CD4-positive, alpha-beta T cell treated with Interleukin-4 for 4 hours (primary cell): ENCODE data around the gene ITPK1.

Experiments
- DNase-seq: peaks from one replicate; pipeline ENCODE4 v3.0.0-alpha.2; 2020

The ITPK1 gene

GRCh38 chr14:92985521-92985920, 130.2 kb downstream of the ITPK1 start:
- DNase-seq = no peak

- no peak for DNase-seq
Measured at GRCh38 chr14:92984896-92985295, 130.8 kb downstream of the ITPK1 start.

DNA sequence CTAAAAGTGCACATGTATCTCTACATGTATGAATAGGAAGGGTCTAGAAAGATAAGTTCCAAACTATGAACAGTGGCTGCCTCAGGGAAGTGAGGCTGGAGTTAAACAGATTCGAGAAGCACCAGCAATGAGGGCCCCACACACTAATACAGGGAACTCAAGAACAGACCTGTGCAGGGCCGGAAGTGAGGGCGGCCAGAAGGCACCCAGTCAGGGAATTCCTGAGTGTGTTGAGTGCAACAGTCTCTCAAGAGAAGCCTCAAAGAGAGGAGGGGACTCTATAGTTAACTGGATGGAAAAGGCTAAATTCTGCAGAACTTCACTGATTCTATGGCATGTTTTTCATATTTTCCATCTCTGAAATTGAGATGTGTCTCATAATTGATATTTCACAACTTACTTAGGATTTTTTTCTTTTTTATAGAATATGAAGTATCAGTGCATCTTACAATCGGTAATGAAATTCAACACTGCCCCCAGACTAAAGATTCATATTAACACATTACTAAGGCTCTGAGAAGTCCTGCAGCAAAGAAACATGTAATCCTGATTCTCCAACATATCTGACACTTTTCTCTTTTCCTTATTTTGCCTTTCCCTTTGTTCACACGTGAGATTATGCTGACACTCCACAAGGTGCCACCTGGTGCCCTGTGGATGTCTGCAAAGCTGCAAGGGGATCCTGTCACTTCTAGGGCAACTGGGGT, 131.5 kb downstream of the ITPK1 start:
- DNase-seq = no peak

- DNase-seq = no peak
Measured at GRCh38 chr14:92982956-92983355, 132.8 kb downstream of the ITPK1 start.

GRCh38 chr14:92981726-92982125, 134.0 kb downstream of the ITPK1 start:
- DNase-seq = no peak

- DNase-seq = no peak
Measured at GRCh38 chr14:92980866-92981265, 134.9 kb downstream of the ITPK1 start.

DNA sequence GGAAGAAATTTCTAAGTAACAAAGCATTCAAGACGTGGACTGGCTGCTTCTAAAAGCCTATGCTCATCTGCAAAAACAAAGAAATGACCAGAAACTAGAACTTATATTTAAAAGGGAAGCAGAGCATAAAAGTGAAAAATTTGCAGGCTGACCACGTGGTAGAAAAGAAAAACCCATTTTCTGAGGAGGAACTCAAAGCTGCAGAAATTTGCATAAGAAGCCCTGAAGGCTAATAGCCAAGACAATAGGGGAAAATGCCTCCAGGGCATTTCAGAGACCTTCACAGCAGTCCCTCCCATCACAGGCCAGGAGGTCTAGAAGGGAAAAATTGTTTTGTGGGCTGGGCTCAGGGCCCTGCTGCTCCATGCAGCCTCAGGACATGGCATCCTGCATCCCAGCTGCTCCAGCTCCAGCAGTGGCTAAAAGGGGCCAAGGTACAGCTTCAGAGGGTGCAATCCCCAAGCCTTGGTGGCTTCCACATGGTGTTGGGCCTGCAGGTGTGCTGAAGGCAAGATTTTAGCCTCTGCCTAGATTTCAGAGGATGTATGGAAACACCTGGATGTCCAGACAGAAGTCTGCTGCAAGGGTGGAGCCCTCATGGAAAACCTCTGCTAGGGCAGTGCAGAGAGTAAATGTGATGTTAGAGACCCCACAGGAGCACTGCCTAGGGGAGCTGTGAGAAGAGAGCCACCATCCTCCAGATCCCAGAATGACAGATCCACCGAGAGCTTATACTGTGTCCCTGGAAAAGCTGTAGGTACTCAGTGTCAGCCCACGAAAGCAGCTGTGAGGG, 137.3 kb downstream of the ITPK1 start:
- DNase-seq = no peak

GRCh38 chr14:92976268-92976667, 139.5 kb downstream of the ITPK1 start:
- no peak for DNase-seq

DNA sequence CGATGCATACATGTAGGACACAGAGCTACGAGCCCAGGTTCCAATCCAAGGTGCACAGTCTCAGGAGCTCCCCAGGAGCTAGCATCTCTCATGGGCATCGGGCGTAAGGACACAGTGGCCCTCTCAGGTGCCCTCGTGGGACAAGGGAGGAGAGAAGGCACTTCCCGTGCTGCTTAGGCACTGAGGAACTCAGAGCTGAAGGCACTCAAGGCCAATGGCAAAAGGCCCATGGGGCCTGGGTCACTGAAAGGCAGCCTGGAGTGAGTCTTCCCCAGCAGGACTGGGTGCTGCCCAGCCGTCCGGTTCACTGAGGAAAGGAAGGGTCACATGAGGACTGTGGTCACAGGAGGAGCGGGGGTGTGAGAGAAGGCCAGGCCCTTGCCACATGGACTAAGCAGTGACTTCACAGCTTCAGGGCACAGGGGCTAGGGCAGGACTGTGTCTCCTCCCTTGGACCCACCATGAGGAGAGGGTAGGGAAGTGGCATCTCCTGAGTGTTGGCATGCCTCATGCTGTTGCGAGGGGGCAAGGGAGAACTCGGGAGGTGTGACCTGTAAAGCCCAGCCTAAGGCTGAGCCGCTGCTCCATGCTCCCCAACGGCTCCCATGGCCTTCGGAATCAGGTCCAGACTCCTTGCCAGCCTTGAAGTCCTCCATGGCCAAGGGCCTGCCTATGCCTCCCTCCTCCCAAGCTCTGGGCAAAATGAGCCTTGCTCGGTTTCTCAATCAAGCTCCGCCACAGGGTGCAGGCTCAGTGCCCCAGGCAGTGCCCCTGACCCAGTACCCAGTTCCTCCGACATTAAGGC, 141.0 kb downstream of the ITPK1 start:
- DNase-seq = no peak

DNA sequence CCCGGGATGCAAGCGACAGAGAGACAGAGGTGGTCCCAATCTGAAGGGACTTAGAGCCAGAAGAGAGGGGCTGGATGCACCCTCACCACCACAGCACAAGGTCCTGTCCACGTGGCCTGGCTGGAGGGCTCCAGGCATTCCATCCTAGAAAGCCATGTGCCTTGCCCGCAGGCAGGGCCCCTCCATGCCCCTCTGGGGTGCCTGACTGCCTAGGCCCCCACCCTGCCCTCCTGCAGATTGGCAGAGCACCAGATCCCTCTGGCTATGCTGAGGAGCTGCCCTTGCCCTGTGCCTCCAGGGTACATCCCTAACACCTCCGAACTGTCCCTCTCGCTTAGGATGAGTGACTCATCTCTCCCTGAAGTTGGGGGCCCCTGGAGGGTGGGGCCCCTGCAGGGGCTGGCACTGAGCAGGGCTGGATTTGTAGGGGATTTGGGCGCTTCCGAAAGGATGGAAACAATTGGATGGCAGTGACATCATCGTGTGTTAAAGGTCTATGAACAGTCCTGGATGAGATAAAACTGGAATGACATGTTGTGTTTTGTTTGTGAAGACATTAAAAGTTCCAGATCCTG, 141.8 kb downstream of the ITPK1 start:
- no peak for DNase-seq

DNA sequence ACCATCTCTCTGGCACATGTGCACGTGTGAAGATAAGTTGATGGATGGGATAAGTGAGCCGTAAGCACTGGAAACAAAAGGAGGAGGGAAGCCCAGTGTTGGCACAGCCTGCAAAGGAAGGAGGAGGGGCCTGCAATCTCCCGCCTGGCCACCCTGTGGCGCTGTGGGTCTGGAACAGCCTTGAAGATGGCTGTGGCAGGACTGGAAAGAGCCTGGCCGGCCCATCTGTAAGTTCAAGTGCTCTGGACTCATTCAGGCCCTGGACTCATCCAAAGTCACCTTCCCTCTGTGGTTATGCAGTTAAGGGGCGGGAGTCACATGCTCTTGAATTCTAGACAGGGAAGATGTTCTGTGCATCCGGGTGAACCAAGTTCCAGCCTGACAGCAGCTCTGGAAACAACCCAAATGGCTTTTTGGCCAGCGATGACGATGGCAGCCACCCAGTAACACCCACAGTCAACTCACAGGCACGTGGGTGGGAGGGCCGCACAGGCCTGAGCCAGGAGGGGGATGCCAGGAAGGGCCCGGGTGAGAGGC, 142.4 kb downstream of the ITPK1 start:
- no peak for DNase-seq

- no peak for DNase-seq
Measured at GRCh38 chr14:92971601-92972180, 144.0 kb downstream of the ITPK1 start.

GRCh38 chr14:92970271-92970670, 145.5 kb downstream of the ITPK1 start:
- DNase-seq = no peak

DNA sequence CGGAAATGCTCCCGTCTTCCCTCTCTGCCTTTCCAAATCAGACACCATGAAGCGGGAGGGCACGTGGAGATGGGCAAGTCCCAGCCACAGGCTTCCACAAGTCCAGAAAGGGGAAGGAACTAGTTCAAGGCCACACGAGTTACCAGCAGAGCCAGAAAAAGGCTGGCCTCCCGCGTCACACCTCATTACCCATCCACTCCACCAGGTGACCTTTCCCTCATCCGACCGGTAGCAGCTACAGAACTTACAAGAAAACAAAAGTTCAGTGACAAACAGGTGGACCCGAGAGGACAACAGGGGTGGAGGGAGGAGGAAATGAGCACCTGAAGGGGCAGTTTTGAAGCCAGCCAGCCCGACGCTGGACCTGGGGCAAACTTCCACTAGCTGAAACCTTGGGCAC, 145.9 kb downstream of the ITPK1 start:
- DNase-seq = no peak

- DNase-seq = no peak
Measured at GRCh38 chr14:92969430-92969829, 146.3 kb downstream of the ITPK1 start.

DNA sequence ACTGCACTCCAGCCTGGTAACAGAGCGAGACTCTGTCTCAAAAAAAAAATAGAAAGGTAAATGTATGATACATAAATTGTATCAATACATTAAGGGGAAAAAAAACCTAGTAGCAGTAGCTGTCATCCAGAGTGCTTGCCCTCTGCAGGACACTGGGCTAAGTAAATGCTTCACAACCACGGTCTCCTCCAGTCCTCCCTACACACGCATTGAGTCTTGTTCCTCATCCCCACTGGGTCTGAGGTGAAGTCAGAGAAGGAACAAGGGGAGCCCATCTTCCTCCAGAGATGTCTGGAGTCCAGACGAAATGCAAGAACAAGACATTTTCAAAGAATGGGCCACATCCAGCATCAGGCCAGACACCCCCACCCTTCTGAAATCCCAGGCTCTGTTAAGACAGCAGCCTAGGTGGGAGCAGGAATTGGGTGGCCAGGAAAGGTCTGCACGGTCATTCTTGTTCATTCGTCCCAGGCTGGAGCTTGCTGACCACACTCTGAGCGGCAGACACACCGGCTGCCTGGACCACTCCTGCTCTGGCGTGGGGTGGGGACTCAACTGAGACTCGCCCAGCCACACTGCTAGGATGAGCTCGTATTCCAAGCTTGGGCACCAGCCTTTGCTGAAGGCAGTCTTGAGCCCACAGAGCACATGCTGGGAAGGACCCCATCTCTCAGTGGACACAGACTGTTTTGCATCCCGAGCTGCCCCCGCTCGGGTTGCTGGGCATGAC, 147.3 kb downstream of the ITPK1 start:
- DNase-seq = no peak

GRCh38 chr14:92967346-92967926, 148.3 kb downstream of the ITPK1 start:
- DNase-seq = no peak

- no peak for DNase-seq
Measured at GRCh38 chr14:92965281-92965680, 150.4 kb downstream of the ITPK1 start.

- DNase-seq = no peak
Measured at GRCh38 chr14:92964124-92965109, 151.3 kb downstream of the ITPK1 start.
